Astrocyte (in vitro differentiated cells and primary cell): ENCODE data around the gene PIAS2. TPM values are rescaled to one million over a fixed set of nuclear protein-coding genes. Genes with fewer than 3 reads are reported as not detected.
"Not testable (repeated sequence)": the region's sequence is repeated elsewhere in the genome, so short reads cannot be mapped to it uniquely, and the experiment has no call there.

Source experiments
- DNase-seq: peaks from one replicate; pipeline ENCODE4 v3.0.0-alpha.2; 2010; ENCODE audit warnings: low read depth
- FAIRE-seq: peaks from 2 replicates; lab custom pipeline; 2011; peaks lifted over from hg19 to GRCh38; lab: Jason Lieb, UNC
- H2AFZ ChIP-seq: 2 replicates; pipeline ENCODE4 v1.6.0; 2012; ENCODE audit warnings: low read depth, low read length, inconsistent platforms
- H3K27ac ChIP-seq: 2 replicates; pipeline ENCODE4 v1.5.1; 2011; ENCODE audit warnings: low read depth, low read length, inconsistent platforms
- H3K27me3 ChIP-seq: 2 replicates; pipeline ENCODE4 v1.6.0; 2011; ENCODE audit warnings: low read length, inconsistent platforms; ENCODE audit not compliant: insufficient read depth
- H3K36me3 ChIP-seq: 2 replicates; pipeline ENCODE4 v1.5.1; 2011; ENCODE audit warnings: low read length, inconsistent platforms; ENCODE audit not compliant: insufficient read depth
- H3K4me1 ChIP-seq: 2 replicates; pipeline ENCODE4 v1.5.1; 2011; ENCODE audit warnings: low read length, inconsistent platforms; ENCODE audit not compliant: insufficient read depth
- H3K4me2 ChIP-seq: 2 replicates; pipeline ENCODE4 v1.6.0; 2012; ENCODE audit warnings: low read length, inconsistent platforms
- H3K4me3 ChIP-seq: 2 replicates; pipeline ENCODE4 v1.5.1; 2011; ENCODE audit warnings: low read depth, mild to moderate bottlenecking, low read length, inconsistent platforms; ENCODE audit not compliant: insufficient read depth
- H3K79me2 ChIP-seq: 2 replicates; pipeline ENCODE4 v1.6.0; 2012; ENCODE audit warnings: mild to moderate bottlenecking, low read length, inconsistent platforms; ENCODE audit not compliant: insufficient read depth
- H3K9ac ChIP-seq: 2 replicates; pipeline ENCODE4 v1.6.0; 2012; ENCODE audit warnings: mild to moderate bottlenecking, low read length, inconsistent platforms
- H3K9me3 ChIP-seq: 2 replicates; pipeline ENCODE4 v1.5.1; 2012; ENCODE audit warnings: low read depth, mild to moderate bottlenecking, low read length, inconsistent platforms; ENCODE audit not compliant: insufficient read depth
- H4K20me1 ChIP-seq: 2 replicates; pipeline ENCODE4 v1.6.0; 2012; ENCODE audit warnings: low read length, inconsistent platforms; ENCODE audit not compliant: insufficient read depth
- H3K27ac Mint-ChIP-seq: one replicate; pipeline ENCODE4 v1.8.0; 2021; ENCODE audit warnings: mild to moderate bottlenecking, mixed read lengths; ENCODE audit not compliant: unreplicated experiment
- H3K27me3 Mint-ChIP-seq: one replicate; pipeline ENCODE4 v1.8.0; 2021; ENCODE audit warnings: low read depth, mixed read lengths; ENCODE audit not compliant: unreplicated experiment
- H3K36me3 Mint-ChIP-seq: one replicate; pipeline ENCODE4 v1.8.0; 2021; ENCODE audit warnings: low read depth, mixed read lengths; ENCODE audit not compliant: unreplicated experiment
- H3K4me1 Mint-ChIP-seq: one replicate; pipeline ENCODE4 v1.8.0; 2021; ENCODE audit warnings: low read depth, mixed read lengths; ENCODE audit not compliant: unreplicated experiment
- H3K4me3 Mint-ChIP-seq: one replicate; pipeline ENCODE4 v1.8.0; 2021; ENCODE audit warnings: mild to moderate bottlenecking, moderate library complexity, mixed read lengths; ENCODE audit not compliant: unreplicated experiment
- H3K9me3 Mint-ChIP-seq: one replicate; pipeline ENCODE4 v1.8.0; 2021; ENCODE audit warnings: mild to moderate bottlenecking, mixed read lengths; ENCODE audit not compliant: unreplicated experiment
- EZH2 ChIP-seq: IDR thresholded peaks from 2 replicates; pipeline ENCODE4 v1.6.1; 2012; ENCODE audit warnings: mild to moderate bottlenecking, low read length, inconsistent platforms; ENCODE audit not compliant: insufficient read depth
- total RNA-seq: library from RNA; stranded (reverse); gene quantifications from 2 replicates; pipeline ENCODE4 v1.2.1, GENCODE V29; 2021
- TF ChIP-seq, protein P1 (sequence below): IDR thresholded peaks from 2 replicates; pipeline ENCODE4 v1.5.1; 2011; ENCODE audit warnings: low read depth, mild to moderate bottlenecking, inconsistent platforms, low read length, moderate library complexity; ENCODE audit not compliant: insufficient read depth

The PIAS2 gene
- total RNA-seq, 1 donor from 2014 or later = 29.3 TPM

DNA sequence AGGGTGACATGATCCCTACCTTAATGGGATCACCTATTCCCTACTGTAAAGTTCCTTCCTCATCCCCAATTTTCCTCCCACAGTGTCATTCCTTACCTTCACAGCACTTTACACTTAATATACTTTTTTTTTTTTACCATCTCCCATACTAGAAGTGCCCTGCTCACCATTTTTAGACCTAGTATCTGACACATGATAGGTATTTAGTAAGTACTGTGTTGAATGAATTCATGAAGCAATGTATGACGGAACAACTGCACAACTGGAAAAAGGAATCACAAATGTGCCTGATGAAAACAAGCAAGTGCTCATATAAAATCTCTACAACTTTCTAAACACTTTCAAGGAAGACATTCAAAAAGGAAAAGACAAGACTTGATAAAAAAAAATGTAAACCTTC is 83.4 kb downstream of the PIAS2 start:
- Histone ChIP-seq H3K27ac (no peak overlapping the region), H3K9me3 (no peaks in the 10 kb centered on the region), H3K9ac (no peak overlapping the region), H3K27me3 (no peaks in the 10 kb centered on the region), H3K79me2 (no peaks in the 10 kb centered on the region), H2AFZ (no peak overlapping the region), H3K4me2 (no peak overlapping the region), H3K4me3 (no peak overlapping the region), H4K20me1 (no peaks in the 10 kb centered on the region), H3K36me3 (peaks cover 2% of the 10 kb centered on the region), H3K4me1 (no peaks in the 10 kb centered on the region)
- H3K4me3 Mint-ChIP-seq = no peak overlapping the region
- FAIRE-seq (no peak), DNase-seq (no peak)
- H3K27ac Mint-ChIP-seq = no peak overlapping the region
- TF ChIP-seq EZH2 = no peak
- TF ChIP-seq, protein P1, sequence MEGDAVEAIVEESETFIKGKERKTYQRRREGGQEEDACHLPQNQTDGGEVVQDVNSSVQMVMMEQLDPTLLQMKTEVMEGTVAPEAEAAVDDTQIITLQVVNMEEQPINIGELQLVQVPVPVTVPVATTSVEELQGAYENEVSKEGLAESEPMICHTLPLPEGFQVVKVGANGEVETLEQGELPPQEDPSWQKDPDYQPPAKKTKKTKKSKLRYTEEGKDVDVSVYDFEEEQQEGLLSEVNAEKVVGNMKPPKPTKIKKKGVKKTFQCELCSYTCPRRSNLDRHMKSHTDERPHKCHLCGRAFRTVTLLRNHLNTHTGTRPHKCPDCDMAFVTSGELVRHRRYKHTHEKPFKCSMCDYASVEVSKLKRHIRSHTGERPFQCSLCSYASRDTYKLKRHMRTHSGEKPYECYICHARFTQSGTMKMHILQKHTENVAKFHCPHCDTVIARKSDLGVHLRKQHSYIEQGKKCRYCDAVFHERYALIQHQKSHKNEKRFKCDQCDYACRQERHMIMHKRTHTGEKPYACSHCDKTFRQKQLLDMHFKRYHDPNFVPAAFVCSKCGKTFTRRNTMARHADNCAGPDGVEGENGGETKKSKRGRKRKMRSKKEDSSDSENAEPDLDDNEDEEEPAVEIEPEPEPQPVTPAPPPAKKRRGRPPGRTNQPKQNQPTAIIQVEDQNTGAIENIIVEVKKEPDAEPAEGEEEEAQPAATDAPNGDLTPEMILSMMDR = no peak
- H3K27me3 Mint-ChIP-seq = no peaks in the 10 kb centered on the region
- H3K4me1 Mint-ChIP-seq = no peaks in the 10 kb centered on the region
- H3K9me3 Mint-ChIP-seq = no peaks in the 10 kb centered on the region
- H3K36me3 Mint-ChIP-seq = peaks cover 2% of the 10 kb centered on the region

DNA sequence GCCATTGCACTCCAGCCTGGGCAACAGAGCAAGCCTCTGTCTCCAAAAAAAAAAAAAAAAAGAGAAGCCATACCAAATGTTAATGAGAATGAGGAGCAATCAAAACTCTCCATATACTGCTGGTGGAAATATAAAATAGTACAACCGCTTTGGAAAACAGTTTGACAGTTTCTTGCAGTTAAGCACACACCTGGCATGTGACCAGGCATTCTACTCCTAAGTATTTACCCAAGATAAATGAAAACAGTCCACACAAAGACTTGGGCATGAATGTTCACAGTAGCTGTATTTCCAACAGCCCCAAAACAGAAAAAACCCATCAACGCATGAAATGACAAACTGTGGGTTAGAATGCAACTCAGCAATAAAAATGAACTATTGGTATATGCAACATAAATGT is 84.5 kb downstream of the PIAS2 start:
- no peak overlapping the region for H3K9ac ChIP-seq
- FAIRE-seq (no peak), DNase-seq (no peak)
- H3K4me3 Mint-ChIP-seq = no peak overlapping the region
- peaks cover 2% of the 10 kb centered on the region for H3K36me3 ChIP-seq
- H3K27ac Mint-ChIP-seq = no peak overlapping the region
- TF ChIP-seq, protein P1 = no peak
- no peak for TF ChIP-seq EZH2
- no peaks in the 10 kb centered on the region for H4K20me1 ChIP-seq
- H3K27me3 ChIP-seq = no peaks in the 10 kb centered on the region
- H3K4me3 ChIP-seq = no peak overlapping the region
- peaks cover 4% of the 10 kb centered on the region for H3K36me3 Mint-ChIP-seq
- H3K4me2 ChIP-seq = no peak overlapping the region
- H3K79me2 ChIP-seq = no peaks in the 10 kb centered on the region
- no peak overlapping the region for H2AFZ ChIP-seq
- H3K4me1 ChIP-seq = no peaks in the 10 kb centered on the region
- no peaks in the 10 kb centered on the region for H3K27me3 Mint-ChIP-seq
- no peaks in the 10 kb centered on the region for H3K9me3 ChIP-seq
- H3K9me3 Mint-ChIP-seq = no peaks in the 10 kb centered on the region
- H3K4me1 Mint-ChIP-seq = no peaks in the 10 kb centered on the region
- H3K27ac ChIP-seq = no peak overlapping the region

GRCh38 chr18:46832422-46832821 is 84.9 kb downstream of the PIAS2 start:
- H3K9me3 ChIP-seq, H3K27ac Mint-ChIP-seq, H3K79me2 ChIP-seq, H4K20me1 ChIP-seq, H3K9me3 Mint-ChIP-seq, FAIRE-seq, H3K4me2 ChIP-seq, H3K4me1 ChIP-seq, DNase-seq, H3K27me3 ChIP-seq, H3K4me3 Mint-ChIP-seq, H3K27ac ChIP-seq, H2AFZ ChIP-seq, H3K4me3 ChIP-seq, H3K27me3 Mint-ChIP-seq, H3K36me3 ChIP-seq, H3K36me3 Mint-ChIP-seq, H3K9ac ChIP-seq, H3K4me1 Mint-ChIP-seq: not testable (repeated sequence)
